AG04450 (cell line): ENCODE results near the gene UBR3. TPM values are rescaled to one million over a fixed set of nuclear protein-coding genes. Genes with fewer than 3 reads are reported as not detected.

Source experiments
- CTCF ChIA-PET: fragments of 300-600, 350-600 bp; formaldehyde crosslinking; extraction: SDS; loops from one replicate; lab custom pipeline; 2022; ENCODE audit warnings: antibody characterized with exemption, inconsistent platforms; lab: Charles Lee
- POLR2A ChIA-PET: fragments of 350-600 bp; formaldehyde crosslinking; extraction: SDS; loops from one replicate; lab custom pipeline; 2021; ENCODE audit warnings: antibody characterized with exemption, inconsistent platforms; lab: Yijun Ruan, JAX
- DNase-seq: peaks from one replicate; pipeline ENCODE4 v3.0.0-alpha.2; 2011; ENCODE audit warnings: low read depth, low spot score
- H3K27ac ChIP-seq: one replicate; pipeline ENCODE4 v1.5.1; 2012; ENCODE audit warnings: low read depth, low read length, control low read depth
- H3K27me3 ChIP-seq: one replicate; pipeline ENCODE4 v1.6.0; 2012; ENCODE audit warnings: low read length; ENCODE audit not compliant: control insufficient read depth, insufficient read depth
- H3K4me3 ChIP-seq: 2 replicates; pipeline ENCODE4 v1.5.1; 2011; ENCODE audit warnings: mild to moderate bottlenecking, low read depth, low read length, control low read depth
- H3K9me3 ChIP-seq: 2 replicates; pipeline ENCODE4 v1.5.1; 2012; ENCODE audit warnings: low read length; ENCODE audit not compliant: control insufficient read depth, insufficient read depth
- CTCF ChIP-seq: IDR thresholded peaks from 2 replicates; pipeline ENCODE4 v1.5.1; 2011; ENCODE audit warnings: low read depth, low read length, control low read depth, inconsistent platforms
- polyA plus RNA-seq: library from polyadenylated mRNA; depleted of rRNA; stranded (reverse); fragments of >200 nt; gene quantifications from 2 replicates; pipeline ENCODE4 v1.2.3, GENCODE V29; 2011

UBR3 gene
- polyA plus RNA-seq, 1 experiment = 20.3 TPM

- DNase-seq = no peak
- POLR2A ChIA-PET = no interaction called here
- H3K4me3 ChIP-seq = no peak overlapping the region
- no peak overlapping the region for H3K27ac ChIP-seq
- no peaks in the 10 kb centered on the region for H3K27me3 ChIP-seq
- H3K9me3 ChIP-seq = no peaks in the 10 kb centered on the region
- TF ChIP-seq CTCF = no peak
- CTCF ChIA-PET = interaction anchor here (1.0 kb wide), 2 partner anchors 21 to 22 kb away, joined by 3 read pairs; no protein-coding TSS in a partner anchor
These were observed 83.9 kb downstream of the UBR3 start for GRCh38 chr2:169911119-169911518.

- H3K27me3 ChIP-seq = no peaks in the 10 kb centered on the region
- ChIA-PET CTCF (no interaction called here), POLR2A (no interaction called here)
- no peaks in the 10 kb centered on the region for H3K9me3 ChIP-seq
- H3K4me3 ChIP-seq = no peak overlapping the region
- no peak for DNase-seq
- no peak for TF ChIP-seq CTCF
- H3K27ac ChIP-seq = no peak overlapping the region
These were observed 89.4 kb downstream of the UBR3 start for GRCh38 chr2:169916623-169917022.

- ChIA-PET POLR2A (no interaction called here), CTCF (interaction anchor here (3.7 kb wide), 1 partner anchor 472 kb away, joined by 12 read pairs; no protein-coding TSS in a partner anchor)
- TF ChIP-seq CTCF = no peak
- Histone ChIP-seq H3K27me3 (no peaks in the 10 kb centered on the region), H3K4me3 (no peak overlapping the region), H3K9me3 (no peaks in the 10 kb centered on the region), H3K27ac (no peak overlapping the region)
- DNase-seq = no peak
These were observed 96.7 kb downstream of the UBR3 start for GRCh38 chr2:169923977-169924376.

- TF ChIP-seq CTCF = no peak
- H3K9me3 ChIP-seq = no peaks in the 10 kb centered on the region
- ChIA-PET CTCF (no interaction called here), POLR2A (no interaction called here)
- no peak overlapping the region for H3K27ac ChIP-seq
- DNase-seq = no peak
- no peaks in the 10 kb centered on the region for H3K27me3 ChIP-seq
- H3K4me3 ChIP-seq = no peak overlapping the region
These were observed 98.7 kb downstream of the UBR3 start for GRCh38 chr2:169925968-169926367.

- TF ChIP-seq CTCF = peak; percentile 60
- Histone ChIP-seq H3K9me3 (no peaks in the 10 kb centered on the region), H3K4me3 (no peak overlapping the region), H3K27me3 (no peaks in the 10 kb centered on the region), H3K27ac (no peak overlapping the region)
- ChIA-PET CTCF (interaction anchor here (0.6 to 2.8 kb wide), 19 partner anchors 9 to 477 kb away, joined by 3 to 34 read pairs (median 4); partner anchors contain the start of genes METTL5 and UBR3), POLR2A (interaction anchor here (0.9 kb wide), 1 partner anchor 104 kb away, joined by 3 read pairs; the partner anchor contains the start of gene METTL5)
- DNase-seq = peak; percentile 16
These were observed 101.2 kb downstream of the UBR3 start for GRCh38 chr2:169928463-169928864.
